Activated naive CD4-positive, alpha-beta T cell treated with anti-CD3 and anti-CD28 coated beads, Interleukin-2, amount 10 ng/mL, durations not matched to agents 7 days and 5 days (primary cell): ENCODE data around the gene PARD3.

ENCODE experiments used
- CTCF ChIA-PET: fragments of 350-600 bp; sonication (Branson Sonifier 250); formaldehyde crosslinking; loops from one replicate; lab custom pipeline; 2021; ENCODE audit warnings: antibody characterized with exemption; lab: Charles Lee
- DNase-seq: peaks from one replicate; pipeline ENCODE4 v3.0.0-alpha.2; 2020
- H3K27ac Mint-ChIP-seq: one replicate; pipeline ENCODE4 v1.8.0; 2021; ENCODE audit warnings: mild to moderate bottlenecking, moderate library complexity, mixed read lengths
- H3K27me3 Mint-ChIP-seq: one replicate; pipeline ENCODE4 v1.8.0; 2021; ENCODE audit warnings: mild to moderate bottlenecking, mixed read lengths
- H3K36me3 Mint-ChIP-seq: one replicate; pipeline ENCODE4 v1.8.0; 2021; ENCODE audit warnings: mixed read lengths
- H3K4me1 Mint-ChIP-seq: one replicate; pipeline ENCODE4 v1.8.0; 2021; ENCODE audit warnings: mixed read lengths
- H3K4me3 Mint-ChIP-seq: one replicate; pipeline ENCODE4 v1.8.0; 2021; ENCODE audit warnings: mild to moderate bottlenecking, moderate library complexity, mixed read lengths
- H3K9me3 Mint-ChIP-seq: one replicate; pipeline ENCODE4 v1.8.0; 2021; ENCODE audit warnings: mixed read lengths

The PARD3 gene

GRCh38 chr10:34474009-34474376 is 341.1 kb downstream of the PARD3 start:
- CTCF ChIA-PET: no interaction called here
- Mint-ChIP-seq H3K4me3 (no peak overlapping the region), H3K36me3 (no peaks in the 10 kb centered on the region), H3K27me3 (no peaks in the 10 kb centered on the region), H3K9me3 (no peaks in the 10 kb centered on the region), H3K4me1 (no peaks in the 10 kb centered on the region), H3K27ac (no peak overlapping the region)
- DNase-seq: no peak

- Mint-ChIP-seq H3K27ac (no peak overlapping the region), H3K4me3 (no peak overlapping the region), H3K36me3 (no peaks in the 10 kb centered on the region), H3K27me3 (no peaks in the 10 kb centered on the region), H3K4me1 (no peaks in the 10 kb centered on the region), H3K9me3 (no peaks in the 10 kb centered on the region)
- CTCF ChIA-PET: no interaction called here
- DNase-seq: no peak
These were observed 341.7 kb downstream of the PARD3 start for GRCh38 chr10:34473174-34474008.

GRCh38 chr10:34470307-34470706 is 344.8 kb downstream of the PARD3 start:
- H3K27me3 Mint-ChIP-seq: no peaks in the 10 kb centered on the region
- no peak for DNase-seq
- no peak overlapping the region for H3K4me3 Mint-ChIP-seq
- no peaks in the 10 kb centered on the region for H3K9me3 Mint-ChIP-seq
- H3K27ac Mint-ChIP-seq: no peak overlapping the region
- H3K4me1 Mint-ChIP-seq: no peaks in the 10 kb centered on the region
- CTCF ChIA-PET: no interaction called here
- no peaks in the 10 kb centered on the region for H3K36me3 Mint-ChIP-seq

GRCh38 chr10:34469446-34469845 is 345.6 kb downstream of the PARD3 start:
- H3K9me3 Mint-ChIP-seq: no peaks in the 10 kb centered on the region
- H3K4me1 Mint-ChIP-seq: no peaks in the 10 kb centered on the region
- H3K4me3 Mint-ChIP-seq: no peak overlapping the region
- H3K27me3 Mint-ChIP-seq: no peaks in the 10 kb centered on the region
- DNase-seq: no peak
- H3K36me3 Mint-ChIP-seq: no peaks in the 10 kb centered on the region
- CTCF ChIA-PET: no interaction called here
- no peak overlapping the region for H3K27ac Mint-ChIP-seq

GRCh38 chr10:34467902-34468301 is 347.2 kb downstream of the PARD3 start:
- Mint-ChIP-seq H3K27ac (no peak overlapping the region), H3K4me3 (no peak overlapping the region), H3K36me3 (no peaks in the 10 kb centered on the region), H3K4me1 (no peaks in the 10 kb centered on the region), H3K9me3 (no peaks in the 10 kb centered on the region), H3K27me3 (no peaks in the 10 kb centered on the region)
- CTCF ChIA-PET: no interaction called here
- no peak for DNase-seq

GRCh38 chr10:34467364-34467763 is 347.7 kb downstream of the PARD3 start:
- H3K36me3 Mint-ChIP-seq: no peaks in the 10 kb centered on the region
- H3K27ac Mint-ChIP-seq: no peak overlapping the region
- no peak overlapping the region for H3K4me3 Mint-ChIP-seq
- H3K4me1 Mint-ChIP-seq: no peaks in the 10 kb centered on the region
- CTCF ChIA-PET: no interaction called here
- H3K27me3 Mint-ChIP-seq: no peaks in the 10 kb centered on the region
- no peak for DNase-seq
- no peaks in the 10 kb centered on the region for H3K9me3 Mint-ChIP-seq

GRCh38 chr10:34465678-34466077 is 349.4 kb downstream of the PARD3 start:
- Mint-ChIP-seq H3K9me3 (no peaks in the 10 kb centered on the region), H3K36me3 (no peaks in the 10 kb centered on the region), H3K4me3 (no peak overlapping the region), H3K27ac (no peak overlapping the region), H3K4me1 (no peaks in the 10 kb centered on the region), H3K27me3 (no peaks in the 10 kb centered on the region)
- CTCF ChIA-PET: no interaction called here
- DNase-seq: no peak

- DNase-seq: no peak
- H3K9me3 Mint-ChIP-seq: no peaks in the 10 kb centered on the region
- no peaks in the 10 kb centered on the region for H3K36me3 Mint-ChIP-seq
- no peaks in the 10 kb centered on the region for H3K27me3 Mint-ChIP-seq
- no peak overlapping the region for H3K4me3 Mint-ChIP-seq
- no peak overlapping the region for H3K27ac Mint-ChIP-seq
- CTCF ChIA-PET: no interaction called here
- no peaks in the 10 kb centered on the region for H3K4me1 Mint-ChIP-seq
These were observed 350.5 kb downstream of the PARD3 start for GRCh38 chr10:34464591-34464990.

GRCh38 chr10:34464000-34464399 is 351.1 kb downstream of the PARD3 start:
- no peaks in the 10 kb centered on the region for H3K4me1 Mint-ChIP-seq
- DNase-seq: no peak
- no peak overlapping the region for H3K27ac Mint-ChIP-seq
- H3K27me3 Mint-ChIP-seq: no peaks in the 10 kb centered on the region
- H3K4me3 Mint-ChIP-seq: no peak overlapping the region
- CTCF ChIA-PET: no interaction called here
- no peaks in the 10 kb centered on the region for H3K36me3 Mint-ChIP-seq
- no peaks in the 10 kb centered on the region for H3K9me3 Mint-ChIP-seq

GRCh38 chr10:34462993-34463392 is 352.1 kb downstream of the PARD3 start:
- CTCF ChIA-PET: no interaction called here
- Mint-ChIP-seq H3K4me1 (no peaks in the 10 kb centered on the region), H3K27me3 (no peaks in the 10 kb centered on the region), H3K36me3 (no peaks in the 10 kb centered on the region), H3K4me3 (no peak overlapping the region), H3K9me3 (no peaks in the 10 kb centered on the region), H3K27ac (no peak overlapping the region)
- no peak for DNase-seq

- Mint-ChIP-seq H3K4me3 (no peak overlapping the region), H3K27me3 (no peaks in the 10 kb centered on the region), H3K27ac (no peak overlapping the region), H3K36me3 (no peaks in the 10 kb centered on the region), H3K9me3 (no peaks in the 10 kb centered on the region), H3K4me1 (no peaks in the 10 kb centered on the region)
- CTCF ChIA-PET: no interaction called here
- DNase-seq: no peak
These were observed 353.0 kb downstream of the PARD3 start for GRCh38 chr10:34462056-34462455.

- no peaks in the 10 kb centered on the region for H3K36me3 Mint-ChIP-seq
- H3K27ac Mint-ChIP-seq: no peak overlapping the region
- DNase-seq: no peak
- H3K4me1 Mint-ChIP-seq: no peaks in the 10 kb centered on the region
- H3K4me3 Mint-ChIP-seq: no peak overlapping the region
- no peaks in the 10 kb centered on the region for H3K9me3 Mint-ChIP-seq
- CTCF ChIA-PET: no interaction called here
- H3K27me3 Mint-ChIP-seq: no peaks in the 10 kb centered on the region
These were observed 360.4 kb downstream of the PARD3 start for GRCh38 chr10:34454590-34455261.

GRCh38 chr10:34449836-34450235 is 365.3 kb downstream of the PARD3 start:
- Mint-ChIP-seq H3K27ac (no peak overlapping the region), H3K4me3 (no peak overlapping the region), H3K4me1 (no peaks in the 10 kb centered on the region), H3K9me3 (no peaks in the 10 kb centered on the region), H3K27me3 (no peaks in the 10 kb centered on the region), H3K36me3 (no peaks in the 10 kb centered on the region)
- CTCF ChIA-PET: no interaction called here
- no peak for DNase-seq

- Mint-ChIP-seq H3K27ac (no peak overlapping the region), H3K9me3 (no peaks in the 10 kb centered on the region), H3K36me3 (no peaks in the 10 kb centered on the region), H3K4me1 (no peaks in the 10 kb centered on the region), H3K4me3 (no peak overlapping the region), H3K27me3 (no peaks in the 10 kb centered on the region)
- DNase-seq: no peak
- CTCF ChIA-PET: no interaction called here
These were observed 369.0 kb downstream of the PARD3 start for GRCh38 chr10:34446049-34446448.
